NCI-H2107 (cell line): ENCODE data around the gene MRPL16.
"Not testable (repeated sequence)": the region's sequence is repeated elsewhere in the genome, so short reads cannot be mapped to it uniquely, and the experiment has no call there.

ENCODE experiments used
- DNase-seq: peaks from one replicate; lab custom pipeline; 2025; lab: John Stamatoyannopoulos, UW

MRPL16 gene

GRCh38 chr11:59812220-59812619 is 1.6 kb upstream of the MRPL16 start:
- DNase-seq: no peak

GRCh38 chr11:59810911-59811259 is 307 bp upstream of the MRPL16 start:
- no peak for DNase-seq

- no peak for DNase-seq
These were observed 3.4 kb downstream of the MRPL16 start for GRCh38 chr11:59807047-59807610.

GRCh38 chr11:59804061-59804460 is 6.5 kb downstream of the MRPL16 start:
- no peak for DNase-seq

- no peak for DNase-seq
These were observed 7.9 kb downstream of the MRPL16 start for GRCh38 chr11:59802639-59803176.

- no peak for DNase-seq
These were observed 8.5 kb downstream of the MRPL16 start for GRCh38 chr11:59801981-59802638.

GRCh38 chr11:59801160-59801706 is 9.3 kb downstream of the MRPL16 start:
- DNase-seq: no peak

GRCh38 chr11:59800390-59801025 is 10.1 kb downstream of the MRPL16 start:
- DNase-seq: no peak

GRCh38 chr11:59794417-59794816 is 16.2 kb downstream of the MRPL16 start:
- DNase-seq: no peak

GRCh38 chr11:59792507-59792906 is 18.1 kb downstream of the MRPL16 start:
- no peak for DNase-seq

GRCh38 chr11:59791639-59792038 is 18.9 kb downstream of the MRPL16 start:
- no peak for DNase-seq

GRCh38 chr11:59787816-59788215 is 22.8 kb downstream of the MRPL16 start:
- no peak for DNase-seq

- no peak for DNase-seq
These were observed 23.4 kb downstream of the MRPL16 start for GRCh38 chr11:59787255-59787588.

- no peak for DNase-seq
These were observed 24.8 kb downstream of the MRPL16 start for GRCh38 chr11:59785818-59786217.

GRCh38 chr11:59784441-59784840 is 26.1 kb downstream of the MRPL16 start:
- not testable (repeated sequence) for DNase-seq

GRCh38 chr11:59783632-59784090 is 26.9 kb downstream of the MRPL16 start:
- DNase-seq: no peak

- DNase-seq: no peak
These were observed 28.5 kb downstream of the MRPL16 start for GRCh38 chr11:59782080-59782479.

GRCh38 chr11:59779487-59779886 is 31.1 kb downstream of the MRPL16 start:
- no peak for DNase-seq

GRCh38 chr11:59778122-59778521 is 32.5 kb downstream of the MRPL16 start:
- no peak for DNase-seq

- DNase-seq: no peak
These were observed 33.5 kb downstream of the MRPL16 start for GRCh38 chr11:59777104-59777503.

- no peak for DNase-seq
These were observed 34.1 kb downstream of the MRPL16 start for GRCh38 chr11:59776210-59777066.

- no peak for DNase-seq
These were observed 37.5 kb downstream of the MRPL16 start for GRCh38 chr11:59773083-59773440.
